Hepatocyte (in vitro differentiated cells): ENCODE data around the gene NR2C2.

ENCODE experiments used
- EZH2 ChIP-seq: fragments of 200-600 bp; sonication (generic); IDR thresholded peaks from 2 replicates; pipeline ENCODE4 v1.6.1; 2016; ENCODE audit warnings: antibody characterized with exemption, mild to moderate bottlenecking, borderline replicate concordance
- EZH2phosphoT487 ChIP-seq: fragments of 200-600 bp; sonication (generic); IDR thresholded peaks from one replicate; pipeline ENCODE4 v1.6.1; 2018; ENCODE audit warnings: antibody characterized with exemption, mild to moderate bottlenecking, low read depth, moderate library complexity; ENCODE audit not compliant: unreplicated experiment, severe bottlenecking

- TF ChIP-seq EZH2 (no peak), EZH2phosphoT487 (no peak)
Observed at GRCh38 chr3:15066467-15066866, 119.1 kb downstream of the NR2C2 start.
